Measurements from ENCODE around the gene CLDN19. TPM values are rescaled to one million over a fixed set of nuclear protein-coding genes. Genes with fewer than 3 reads are reported as not detected.

CLDN19 gene
- total and polyA plus RNA-seq, 2 of the 8 experiments (the other 6 are each of a cell fraction or from before 2014, with no cell fraction given), result 9.7 to 17.2 TPM

- no peak for TF ChIP-seq CHD7 (IDR thresholded peaks at IDR 0.05; ENCODE audit: insufficient replicate concordance, low read length)
- no peak for TF ChIP-seq NANOG (IDR thresholded peaks at IDR 0.05; ENCODE audit: insufficient read depth, low read depth, low read length, poor library complexity, severe bottlenecking)
- TF ChIP-seq SP4 (IDR thresholded peaks at IDR 0.05; ENCODE audit: low read length), result no peak
- TF ChIP-seq SAP30 (IDR thresholded peaks at IDR 0.05; ENCODE audit: insufficient read depth, insufficient replicate concordance, low read length), result no peak
- no peak for TF ChIP-seq RAD21 (IDR thresholded peaks at IDR 0.05 in 1 of 2, conservative IDR thresholded peaks at IDR 0.05 in 1 of 2; ENCODE audit: low read depth in 2 of 2, low read length in 2 of 2)
Observed at GRCh38 chr1:42700006-42700405, 40.0 kb downstream of the CLDN19 start (continued).

Data from H1 (cell line).